Measurements from ENCODE around the gene P2RY2.

DNA sequence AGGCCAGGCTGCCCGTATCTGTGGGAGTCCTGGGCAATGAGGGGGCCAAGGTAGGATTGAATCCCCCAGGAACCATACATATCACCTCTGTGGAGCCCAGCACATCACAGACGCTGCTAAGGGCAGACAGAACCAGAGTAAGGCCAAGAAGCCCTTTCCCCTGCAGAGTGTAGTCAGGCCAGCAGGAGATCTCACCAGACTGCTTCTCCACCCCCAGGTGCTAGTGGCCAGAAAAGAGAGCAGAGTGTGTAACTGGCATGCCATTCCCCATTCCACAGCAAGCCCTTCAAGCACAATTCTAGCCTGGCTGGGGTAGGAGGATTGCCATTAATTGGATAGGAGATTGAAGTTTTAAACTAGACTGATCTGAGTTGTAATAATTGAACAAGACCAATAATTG, 47.9 kb upstream of the P2RY2 start:
- TF ChIP-seq, protein P1, sequence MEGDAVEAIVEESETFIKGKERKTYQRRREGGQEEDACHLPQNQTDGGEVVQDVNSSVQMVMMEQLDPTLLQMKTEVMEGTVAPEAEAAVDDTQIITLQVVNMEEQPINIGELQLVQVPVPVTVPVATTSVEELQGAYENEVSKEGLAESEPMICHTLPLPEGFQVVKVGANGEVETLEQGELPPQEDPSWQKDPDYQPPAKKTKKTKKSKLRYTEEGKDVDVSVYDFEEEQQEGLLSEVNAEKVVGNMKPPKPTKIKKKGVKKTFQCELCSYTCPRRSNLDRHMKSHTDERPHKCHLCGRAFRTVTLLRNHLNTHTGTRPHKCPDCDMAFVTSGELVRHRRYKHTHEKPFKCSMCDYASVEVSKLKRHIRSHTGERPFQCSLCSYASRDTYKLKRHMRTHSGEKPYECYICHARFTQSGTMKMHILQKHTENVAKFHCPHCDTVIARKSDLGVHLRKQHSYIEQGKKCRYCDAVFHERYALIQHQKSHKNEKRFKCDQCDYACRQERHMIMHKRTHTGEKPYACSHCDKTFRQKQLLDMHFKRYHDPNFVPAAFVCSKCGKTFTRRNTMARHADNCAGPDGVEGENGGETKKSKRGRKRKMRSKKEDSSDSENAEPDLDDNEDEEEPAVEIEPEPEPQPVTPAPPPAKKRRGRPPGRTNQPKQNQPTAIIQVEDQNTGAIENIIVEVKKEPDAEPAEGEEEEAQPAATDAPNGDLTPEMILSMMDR (conservative IDR thresholded peaks at IDR 0.05; ENCODE audit: low read length), result no peak
- no peak for TF ChIP-seq EZH2phosphoT487 (IDR thresholded peaks at IDR 0.05; ENCODE audit: borderline replicate concordance, low read depth, low read length)

All from OCI-LY7 (cell line).